Hematopoietic multipotent progenitor cell treated with erythropoietin and hydrocortisone succinate and interleukin-3 and kit ligand, for 8 days (in vitro differentiated cells): ENCODE data around the gene CORO1C.
"Not testable (repeated sequence)": the region's sequence is repeated elsewhere in the genome, so short reads cannot be mapped to it uniquely, and the experiment has no call there.

Experiments
- DNase-seq: peaks from one replicate; pipeline ENCODE4 v3.0.0-alpha.2; 2015

Gene CORO1C

GRCh38 chr12:108671110-108671509 is 60.2 kb downstream of the CORO1C start:
- no peak for DNase-seq

- DNase-seq = no peak
These were observed 61.2 kb downstream of the CORO1C start for GRCh38 chr12:108670066-108670631.

GRCh38 chr12:108668542-108668941 is 62.8 kb downstream of the CORO1C start:
- no peak for DNase-seq

- DNase-seq = no peak
These were observed 63.3 kb downstream of the CORO1C start for GRCh38 chr12:108668063-108668462.

- no peak for DNase-seq
These were observed 64.0 kb downstream of the CORO1C start for GRCh38 chr12:108667349-108667748.

GRCh38 chr12:108666401-108666881 is 64.9 kb downstream of the CORO1C start:
- no peak for DNase-seq

GRCh38 chr12:108665608-108666202 is 65.6 kb downstream of the CORO1C start:
- no peak for DNase-seq

GRCh38 chr12:108664338-108665258 is 66.7 kb downstream of the CORO1C start:
- DNase-seq = peak; percentile 90

GRCh38 chr12:108663324-108664015 is 67.8 kb downstream of the CORO1C start:
- DNase-seq = no peak

- not testable (repeated sequence) for DNase-seq
These were observed 73.2 kb downstream of the CORO1C start for GRCh38 chr12:108658115-108658514.

- no peak for DNase-seq
These were observed 74.1 kb downstream of the CORO1C start for GRCh38 chr12:108657130-108657745.

GRCh38 chr12:108656247-108656646 is 75.1 kb downstream of the CORO1C start:
- not testable (repeated sequence) for DNase-seq

GRCh38 chr12:108655812-108656175 is 75.5 kb downstream of the CORO1C start:
- not testable (repeated sequence) for DNase-seq

GRCh38 chr12:108654622-108655021 is 76.7 kb downstream of the CORO1C start:
- not testable (repeated sequence) for DNase-seq

GRCh38 chr12:108653922-108654321 is 77.4 kb downstream of the CORO1C start:
- DNase-seq = no peak

GRCh38 chr12:108653082-108653516 is 78.2 kb downstream of the CORO1C start:
- DNase-seq = no peak

- no peak for DNase-seq
These were observed 81.2 kb downstream of the CORO1C start for GRCh38 chr12:108650083-108650482.

- DNase-seq = no peak
These were observed 81.6 kb downstream of the CORO1C start for GRCh38 chr12:108649669-108650068.

- no peak for DNase-seq
These were observed 82.2 kb downstream of the CORO1C start for GRCh38 chr12:108649126-108649525.

GRCh38 chr12:108648371-108648770 is 82.9 kb downstream of the CORO1C start:
- DNase-seq = no peak

- no peak for DNase-seq
These were observed 83.6 kb downstream of the CORO1C start for GRCh38 chr12:108647585-108648287.
